H1 (cell line): Measurements from ENCODE around the gene BNIP5. TPM values are rescaled to one million over a fixed set of nuclear protein-coding genes. Genes with fewer than 3 reads are reported as not detected.

Experiments
- CTCF ChIA-PET: fragments of 300-600 bp; sonication (Branson Sonifier 250); formaldehyde crosslinking; loops from one replicate; lab custom pipeline; 2021; ENCODE audit not compliant: partially characterized antibody; lab: Charles Lee
- POLR2A ChIA-PET: fragments of 300-600 bp; sonication (Branson Sonifier 250); formaldehyde crosslinking; loops from one replicate; lab custom pipeline; 2021; ENCODE audit warnings: inconsistent platforms; ENCODE audit not compliant: partially characterized antibody; lab: Charles Lee
- DNase-seq, 2 experiments: peaks; one replicate each; pipeline versions ENCODE4 v3.0.0 to v3.0.0-alpha.2; 2010 to 2022; ENCODE audit warnings: low spot score in 2 of 2, low read depth in 1 of 2, mixed read lengths in 1 of 2
- FAIRE-seq: peaks from 2 replicates; lab custom pipeline; 2011; peaks lifted over from hg19 to GRCh38; lab: Jason Lieb, UNC
- H2AFZ ChIP-seq: 2 replicates; pipeline ENCODE4 v1.8.1; 2012; ENCODE audit warnings: low read length, inconsistent platforms
- H2AK5ac ChIP-seq: 2 replicates; pipeline ENCODE4 v1.6.1; 2013; ENCODE audit warnings: low read depth, low read length
- H2BK120ac ChIP-seq: replicated peaks from 2 replicates; pipeline ENCODE3; 2013; ENCODE audit warnings: low read depth, low read length, inconsistent platforms
- H2BK12ac ChIP-seq: 2 replicates; pipeline ENCODE4 v1.6.1; 2013; ENCODE audit warnings: low read depth, low read length
- H2BK15ac ChIP-seq: 2 replicates; pipeline ENCODE4 v1.6.1; 2013; ENCODE audit warnings: low read length
- H2BK20ac ChIP-seq: 2 replicates; pipeline ENCODE4 v1.6.1; 2013; ENCODE audit warnings: low read length
- H2BK5ac ChIP-seq: 2 replicates; pipeline ENCODE4 v1.6.1; 2013; ENCODE audit warnings: low read depth, low read length
- H3K14ac ChIP-seq: 2 replicates; pipeline ENCODE4 v1.6.1; 2013; ENCODE audit warnings: inconsistent platforms; ENCODE audit not compliant: insufficient read length
- H3K18ac ChIP-seq: 2 replicates; pipeline ENCODE4 v1.6.1; 2013; ENCODE audit warnings: low read length; ENCODE audit errors: extremely low read depth
- H3K23ac ChIP-seq: 2 replicates; pipeline ENCODE4 v1.6.1; 2013; ENCODE audit warnings: inconsistent platforms; ENCODE audit not compliant: insufficient read length
- H3K23me2 ChIP-seq: 2 replicates; pipeline ENCODE4 v1.6.1; 2013; ENCODE audit warnings: low read depth, low read length
- H3K27ac ChIP-seq: 2 replicates; pipeline ENCODE4 v1.6.1; 2011; ENCODE audit warnings: low read depth, low read length, inconsistent platforms
- H3K27me3 ChIP-seq, 4 experiments: replicated peaks in 1 of 4; 1 replicate in 1 of 4; 2 replicates in 3 of 4; pipeline versions ENCODE4 v1.6.1 to v1.8.1; 2011 to 2013; ENCODE audit warnings: low read length in 3 of 4, mild to moderate bottlenecking in 3 of 4, inconsistent platforms in 2 of 4, mixed read lengths in 2 of 4, moderate library complexity in 1 of 4; ENCODE audit not compliant: control insufficient read depth in 3 of 4, insufficient read depth in 3 of 4; ENCODE audit errors: extremely low read depth in 1 of 4
- H3K36me3 ChIP-seq, 4 experiments: 2 replicates each; pipeline versions ENCODE4 v1.6.1 to v1.8.1; 2011 to 2013; ENCODE audit warnings: mild to moderate bottlenecking in 4 of 4, low read length in 3 of 4, moderate library complexity in 2 of 4, control low read depth in 1 of 4, inconsistent platforms in 1 of 4; ENCODE audit not compliant: insufficient read depth in 4 of 4, control insufficient read depth in 2 of 4
- H3K4ac ChIP-seq: replicated peaks from 2 replicates; pipeline ENCODE3; 2013; ENCODE audit warnings: low read length, low read depth, mixed read lengths, inconsistent platforms; ENCODE audit not compliant: insufficient read length
- H3K4me1 ChIP-seq, 4 experiments: replicated peaks in 1 of 4; 1 replicate in 1 of 4; 2 replicates in 3 of 4; pipeline versions ENCODE4 v1.6.1 to v1.8.1; 2011 to 2013; ENCODE audit warnings: low read length in 3 of 4, inconsistent platforms in 2 of 4, mixed read lengths in 1 of 4; ENCODE audit not compliant: insufficient read depth in 4 of 4, control insufficient read depth in 3 of 4
- H3K4me2 ChIP-seq, 2 experiments: 2 replicates each; pipeline versions ENCODE4 v1.6.1 to v1.8.1; 2011 to 2013; ENCODE audit warnings: low read depth in 2 of 2, low read length in 2 of 2, control low read depth in 1 of 2, inconsistent platforms in 1 of 2, mild to moderate bottlenecking in 1 of 2; ENCODE audit not compliant: insufficient read depth in 1 of 2
- H3K4me3 ChIP-seq, 4 experiments: fragments of 200-600, 300-600 bp in 1 of 4; sonication (generic), shearing (Covaris generic), sonication (Bioruptor Twin) in 1 of 4; 2 replicates each; pipeline versions ENCODE4 v1.5.1 to v1.8.1; 2011 to 2016; ENCODE audit warnings: low read length in 4 of 4, low read depth in 3 of 4, control low read depth in 2 of 4, inconsistent platforms in 2 of 4, mild to moderate bottlenecking in 2 of 4, mixed read lengths in 1 of 4, moderate library complexity in 1 of 4; ENCODE audit not compliant: insufficient read depth in 2 of 4; ENCODE audit errors: extremely low read depth in 1 of 4
- H3K56ac ChIP-seq: replicated peaks from 2 replicates; pipeline ENCODE3; 2013; ENCODE audit warnings: low read depth, mild to moderate bottlenecking, mixed read lengths, low read length, inconsistent platforms; ENCODE audit not compliant: insufficient read length
- H3K79me1 ChIP-seq: 2 replicates; pipeline ENCODE4 v1.6.1; 2013; ENCODE audit warnings: low read depth, low read length, control low read depth
- H3K79me2 ChIP-seq, 2 experiments: 2 replicates each; pipeline versions ENCODE4 v1.6.1 to v1.8.1; 2012 to 2013; ENCODE audit warnings: low read length in 2 of 2, mild to moderate bottlenecking in 2 of 2, inconsistent platforms in 1 of 2; ENCODE audit not compliant: insufficient read depth in 2 of 2, control insufficient read depth in 1 of 2
- H3K9ac ChIP-seq, 4 experiments: replicated peaks in 1 of 4; 1 replicate in 1 of 4; 2 replicates in 3 of 4; pipeline versions ENCODE4 v1.6.1 to v1.8.1; 2011 to 2013; ENCODE audit warnings: low read depth in 3 of 4, low read length in 3 of 4, control low read depth in 2 of 4, mild to moderate bottlenecking in 2 of 4, moderate library complexity in 2 of 4, inconsistent platforms in 1 of 4; ENCODE audit errors: extremely low read depth in 1 of 4
- H3K9me3 ChIP-seq, 2 experiments: 2 replicates each; pipeline versions ENCODE4 v1.6.1 to v1.8.1; 2012 to 2013; ENCODE audit warnings: mild to moderate bottlenecking in 2 of 2, moderate library complexity in 2 of 2, control low read depth in 1 of 2, inconsistent platforms in 1 of 2, low read depth in 1 of 2, low read length in 1 of 2, mixed read lengths in 1 of 2; ENCODE audit not compliant: insufficient read depth in 2 of 2
- H4K20me1 ChIP-seq, 2 experiments: replicated peaks in 1 of 2; 2 replicates each; pipeline versions ENCODE3 to v1.8.1; 2011 to 2013; ENCODE audit warnings: inconsistent platforms in 2 of 2, low read length in 2 of 2, mild to moderate bottlenecking in 1 of 2; ENCODE audit not compliant: insufficient read depth in 2 of 2, control insufficient read depth in 1 of 2
- H4K5ac ChIP-seq: 2 replicates; pipeline ENCODE4 v1.6.1; 2013; ENCODE audit warnings: low read length, low read depth, mixed read lengths, inconsistent platforms; ENCODE audit not compliant: insufficient read length
- H4K8ac ChIP-seq: 2 replicates; pipeline ENCODE4 v1.8.0; 2013; ENCODE audit warnings: mild to moderate bottlenecking, moderate library complexity, low read length, inconsistent platforms; ENCODE audit not compliant: insufficient read depth; ENCODE audit errors: extremely low read depth
- H4K91ac ChIP-seq: replicated peaks from 2 replicates; pipeline ENCODE3; 2013; ENCODE audit warnings: low read length, mixed read lengths, inconsistent platforms; ENCODE audit not compliant: insufficient read length
- BACH1 ChIP-seq: IDR thresholded peaks from 2 replicates; pipeline ENCODE4 v1.6.1; 2012; ENCODE audit warnings: low read length, improper control_type of control experiment
- CREB1 ChIP-seq: IDR thresholded peaks from 2 replicates; pipeline ENCODE4 v1.6.1; 2012; ENCODE audit warnings: inconsistent platforms
- GTF2F1 ChIP-seq: IDR thresholded peaks from 2 replicates; pipeline ENCODE4 v1.6.1; 2012; ENCODE audit warnings: low read depth, low read length, improper control_type of control experiment, borderline replicate concordance
- RXRA ChIP-seq: IDR thresholded peaks from 2 replicates; pipeline ENCODE4 v1.6.1; 2011; ENCODE audit warnings: low read depth, mild to moderate bottlenecking, low read length, moderate library complexity; ENCODE audit not compliant: insufficient read depth
- TAF1 ChIP-seq: IDR thresholded peaks from 2 replicates; pipeline ENCODE4 v1.6.1; 2011; ENCODE audit warnings: mild to moderate bottlenecking, low read depth, low read length
- WGBS, 2 experiments: shearing (Covaris generic) in 1 of 2; methylation state at CpG; one replicate each; pipeline versions ENCODE4 v1.1.6 to v1.1.7; 2013 to 2015; ENCODE audit warnings: low lambda C conversion rate in 2 of 2, mixed read lengths in 2 of 2, inconsistent platforms in 1 of 2, low coverage in 1 of 2, missing lambda C conversion rate in 1 of 2; ENCODE audit not compliant: insufficient replicate concordance in 2 of 2, insufficient coverage in 1 of 2, insufficient read length in 1 of 2; ENCODE audit errors: extremely low coverage in 1 of 2, missing lambda C conversion rate in 1 of 2; 5-methylcytosine and 5-hydroxymethylcytosine counted together
- polyA plus RNA-seq, 7 experiments: library from polyadenylated mRNA; depleted of rRNA in 3 of 7; stranded (reverse) in 5 of 7; unstranded in 2 of 7; fragments of >200 nt in 5 of 7; fragments of 200-250 nt in 2 of 7; gene quantifications; 1 replicate in 5 of 7; 2 replicates in 1 of 7; 4 replicates in 1 of 7; pipeline versions ENCODE4 v1.2.1 to v1.2.3, GENCODE V29; 2011 to 2013; ENCODE audit warnings: missing spikeins in 2 of 7, mixed read lengths in 2 of 7
- total RNA-seq: library from RNA; stranded (reverse); fragmentation: NEBNext Ultra II Directional; extraction: Animal tissue kit (Norgen Biotek cat#: 25700); gene quantifications from 2 replicates; pipeline ENCODE4 v1.2.1, GENCODE V29; 2021
- TF ChIP-seq, protein P1 (sequence below): IDR thresholded peaks from 2 replicates; pipeline ENCODE4 v1.6.1; 2011; ENCODE audit warnings: low read depth, mild to moderate bottlenecking, low read length; ENCODE audit not compliant: insufficient read depth

The BNIP5 gene
- total and polyA plus RNA-seq, 2 of the 8 experiments (the other 6 are each of a cell fraction or from before 2014, with no cell fraction given), result not detected

GRCh38 chr6:36292170-36292569, 44.5 kb downstream of the BNIP5 start:
- peaks cover 2 to 5% (median 3%) of the 10 kb centered on the region in 4 experiments; a peak in 6 of 7 replicates for H3K4me1 ChIP-seq
- DNase-seq, result no peak
- H3K4me2 ChIP-seq, result no peak overlapping the region
- no peaks in the 10 kb centered on the region for H3K79me2 ChIP-seq
- no peak overlapping the region for H3K18ac ChIP-seq
- H3K79me1 ChIP-seq, result no peaks in the 10 kb centered on the region
- no peak overlapping the region for H2BK12ac ChIP-seq
- H3K9ac ChIP-seq, result no peak overlapping the region
- peak overlapping the region; percentile 5; the same call in 1 of the 2 replicates for H2BK5ac ChIP-seq
- no peak overlapping the region for H3K14ac ChIP-seq
- H4K8ac ChIP-seq, result no peak overlapping the region
- no peak overlapping the region for H2BK15ac ChIP-seq
- CTCF ChIA-PET, result interaction anchor here (1.4 to 8.7 kb wide), 3 partner anchors 11 to 49 kb away, joined by 3 to 93 read pairs (median 3); no protein-coding TSS in a partner anchor
- H3K23me2 ChIP-seq, result no peaks in the 10 kb centered on the region
- H2BK20ac ChIP-seq, result no peak overlapping the region
- H3K27me3 ChIP-seq, result no peaks in the 10 kb centered on the region
- H4K5ac ChIP-seq, result no peak overlapping the region
- H3K4me3 ChIP-seq, result no peak overlapping the region
- no peak overlapping the region for H2BK120ac ChIP-seq
- H3K36me3 ChIP-seq, result no peaks in the 10 kb centered on the region
- no peak overlapping the region for H2AK5ac ChIP-seq
- no peak overlapping the region for H3K56ac ChIP-seq
- POLR2A ChIA-PET, result interaction anchor here (1.3 kb wide), 1 partner anchor 25 kb away, joined by 3 read pairs; no protein-coding TSS in a partner anchor
- no peaks in the 10 kb centered on the region for H4K20me1 ChIP-seq
- FAIRE-seq, result no peak
- H3K4ac ChIP-seq, result no peak overlapping the region
- H2AFZ ChIP-seq, result no peak overlapping the region
- H3K9me3 ChIP-seq, result no peaks in the 10 kb centered on the region
- no peak overlapping the region for H3K23ac ChIP-seq
- 75% methylated on average over 6 of the region's 6 CpGs; no CpG with 5 or more reads in 1 of the 2 experiments for WGBS, 2 experiments
- H3K27ac ChIP-seq, result no peak overlapping the region
- H4K91ac ChIP-seq, result no peak overlapping the region
- TF ChIP-seq TAF1 (no peak), GTF2F1 (no peak), BACH1 (no peak), CREB1 (no peak), RXRA (no peak)
- TF ChIP-seq, protein P1, sequence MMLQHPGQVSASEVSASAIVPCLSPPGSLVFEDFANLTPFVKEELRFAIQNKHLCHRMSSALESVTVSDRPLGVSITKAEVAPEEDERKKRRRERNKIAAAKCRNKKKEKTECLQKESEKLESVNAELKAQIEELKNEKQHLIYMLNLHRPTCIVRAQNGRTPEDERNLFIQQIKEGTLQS, result no peak
